ENCODE data around the gene TNFAIP3.

Gene TNFAIP3

GRCh38 chr6:137917551-137918325 lies 50.7 kb downstream of the TNFAIP3 start:
- no peak overlapping the region for H3K4me3 ChIP-seq (ENCODE audit: low read length)
- no peak overlapping the region for H3K27ac ChIP-seq (ENCODE audit: low read depth, low read length)
- no peak overlapping the region for H3K9ac ChIP-seq (ENCODE audit: low read depth, low read length)
- peaks cover 8% of the 10 kb centered on the region for H3K9me3 ChIP-seq (ENCODE audit: insufficient read depth, low read depth, low read length)
- H3K4me1 ChIP-seq (ENCODE audit: insufficient read depth, low read length), result no peaks in the 10 kb centered on the region
- 100% methylated on average over 1 of the region's 1 CpG for WGBS
- H3K27me3 ChIP-seq (ENCODE audit: insufficient read depth, low read length), result no peaks in the 10 kb centered on the region
- no peaks in the 10 kb centered on the region for H3K36me3 ChIP-seq (ENCODE audit: insufficient read depth, low read length)

GRCh38 chr6:137919502-137919823 lies 52.4 kb downstream of the TNFAIP3 start:
- Histone ChIP-seq H3K4me3 (ENCODE audit: low read length) (no peak overlapping the region), H3K27me3 (ENCODE audit: insufficient read depth, low read length) (no peaks in the 10 kb centered on the region), H3K4me1 (ENCODE audit: insufficient read depth, low read length) (peaks cover 4% of the 10 kb centered on the region; the same call in 1 of the 2 replicates), H3K27ac (ENCODE audit: low read depth, low read length) (no peak overlapping the region), H3K9ac (ENCODE audit: low read depth, low read length) (no peak overlapping the region), H3K9me3 (ENCODE audit: insufficient read depth, low read depth, low read length) (no peaks in the 10 kb centered on the region), H3K36me3 (ENCODE audit: insufficient read depth, low read length) (no peaks in the 10 kb centered on the region)
- WGBS, result 96% methylated on average over 3 of the region's 3 CpGs

- H3K9me3 ChIP-seq (ENCODE audit: insufficient read depth, low read depth, low read length), result no peaks in the 10 kb centered on the region
- no peaks in the 10 kb centered on the region for H3K27me3 ChIP-seq (ENCODE audit: insufficient read depth, low read length)
- WGBS, result 96% methylated on average over 8 of the region's 8 CpGs
- no peak overlapping the region for H3K27ac ChIP-seq (ENCODE audit: low read depth, low read length)
- H3K36me3 ChIP-seq (ENCODE audit: insufficient read depth, low read length), result no peaks in the 10 kb centered on the region
- peaks cover 4% of the 10 kb centered on the region; the same call in 1 of the 2 replicates for H3K4me1 ChIP-seq (ENCODE audit: insufficient read depth, low read length)
- H3K4me3 ChIP-seq (ENCODE audit: low read length), result no peak overlapping the region
- no peak overlapping the region for H3K9ac ChIP-seq (ENCODE audit: low read depth, low read length)
Measured at GRCh38 chr6:137919837-137920730, 53.0 kb downstream of the TNFAIP3 start.

GRCh38 chr6:137921823-137922222 lies 54.8 kb downstream of the TNFAIP3 start:
- H3K4me1 ChIP-seq (ENCODE audit: insufficient read depth, low read length), result peaks cover 22% of the 10 kb centered on the region
- no peak overlapping the region for H3K27ac ChIP-seq (ENCODE audit: low read depth, low read length)

GRCh38 chr6:137923866-137924653 lies 57.0 kb downstream of the TNFAIP3 start:
- 94% methylated on average over 4 of the region's 4 CpGs for WGBS
- H3K9ac ChIP-seq (ENCODE audit: low read depth, low read length), result no peak overlapping the region
- H3K9me3 ChIP-seq (ENCODE audit: insufficient read depth, low read depth, low read length), result no peaks in the 10 kb centered on the region
- H3K4me1 ChIP-seq (ENCODE audit: insufficient read depth, low read length), result peaks cover 28% of the 10 kb centered on the region
- no peak overlapping the region for H3K4me3 ChIP-seq (ENCODE audit: low read length)
- no peaks in the 10 kb centered on the region for H3K36me3 ChIP-seq (ENCODE audit: insufficient read depth, low read length)
- H3K27ac ChIP-seq (ENCODE audit: low read depth, low read length), result no peak overlapping the region
- H3K27me3 ChIP-seq (ENCODE audit: insufficient read depth, low read length), result no peaks in the 10 kb centered on the region

More at GRCh38 chr6:137921823-137922222, 54.8 kb downstream of the TNFAIP3 start:
- H3K36me3 ChIP-seq (ENCODE audit: insufficient read depth, low read length), result no peaks in the 10 kb centered on the region
- no peaks in the 10 kb centered on the region for H3K9me3 ChIP-seq (ENCODE audit: insufficient read depth, low read depth, low read length)
- no peak overlapping the region for H3K4me3 ChIP-seq (ENCODE audit: low read length)
- no peak overlapping the region for H3K9ac ChIP-seq (ENCODE audit: low read depth, low read length)
- 85% methylated on average over 5 of the region's 5 CpGs for WGBS
- no peaks in the 10 kb centered on the region for H3K27me3 ChIP-seq (ENCODE audit: insufficient read depth, low read length)

- Histone ChIP-seq H3K27me3 (ENCODE audit: insufficient read depth, low read length) (no peaks in the 10 kb centered on the region), H3K9me3 (ENCODE audit: insufficient read depth, low read depth, low read length) (no peaks in the 10 kb centered on the region), H3K4me1 (ENCODE audit: insufficient read depth, low read length) (peaks cover 28% of the 10 kb centered on the region), H3K9ac (ENCODE audit: low read depth, low read length) (no peak overlapping the region), H3K36me3 (ENCODE audit: insufficient read depth, low read length) (no peaks in the 10 kb centered on the region), H3K27ac (ENCODE audit: low read depth, low read length) (no peak overlapping the region), H3K4me3 (ENCODE audit: low read length) (peak overlapping the region; percentile 16; the same call in 1 of the 2 replicates)
- WGBS, result 88% methylated on average over 12 of the region's 12 CpGs
Measured at GRCh38 chr6:137925141-137925698, 58.2 kb downstream of the TNFAIP3 start.

GRCh38 chr6:137926207-137926731 lies 59.2 kb downstream of the TNFAIP3 start:
- H3K9me3 ChIP-seq (ENCODE audit: insufficient read depth, low read depth, low read length), result no peaks in the 10 kb centered on the region
- 0 out of 2 replicates have a peak overlapping the region, but pooled peaks have one; percentile 16 for H3K4me3 ChIP-seq (ENCODE audit: low read length)
- H3K9ac ChIP-seq (ENCODE audit: low read depth, low read length), result no peak overlapping the region; the same call in 1 of the 2 replicates
- WGBS, result 43% methylated on average over 1 of the region's 1 CpG
- H3K36me3 ChIP-seq (ENCODE audit: insufficient read depth, low read length), result no peaks in the 10 kb centered on the region
- peaks cover 28% of the 10 kb centered on the region for H3K4me1 ChIP-seq (ENCODE audit: insufficient read depth, low read length)
- H3K27me3 ChIP-seq (ENCODE audit: insufficient read depth, low read length), result no peaks in the 10 kb centered on the region
- no peak overlapping the region for H3K27ac ChIP-seq (ENCODE audit: low read depth, low read length)

- Histone ChIP-seq H3K9ac (ENCODE audit: low read depth, low read length) (no peak overlapping the region), H3K4me3 (ENCODE audit: low read length) (no peak overlapping the region), H3K27ac (ENCODE audit: low read depth, low read length) (no peak overlapping the region), H3K9me3 (ENCODE audit: insufficient read depth, low read depth, low read length) (no peaks in the 10 kb centered on the region), H3K36me3 (ENCODE audit: insufficient read depth, low read length) (no peaks in the 10 kb centered on the region), H3K27me3 (ENCODE audit: insufficient read depth, low read length) (no peaks in the 10 kb centered on the region), H3K4me1 (ENCODE audit: insufficient read depth, low read length) (peaks cover 28% of the 10 kb centered on the region)
- WGBS, result 99% methylated on average over 3 of the region's 3 CpGs
Measured at GRCh38 chr6:137926985-137927384, 59.9 kb downstream of the TNFAIP3 start.

GRCh38 chr6:137927777-137928218 lies 60.7 kb downstream of the TNFAIP3 start:
- peaks cover 28% of the 10 kb centered on the region for H3K4me1 ChIP-seq (ENCODE audit: insufficient read depth, low read length)
- no peak overlapping the region for H3K4me3 ChIP-seq (ENCODE audit: low read length)
- H3K9ac ChIP-seq (ENCODE audit: low read depth, low read length), result no peak overlapping the region

GRCh38 chr6:137928286-137928685 lies 61.2 kb downstream of the TNFAIP3 start:
- WGBS, result 87% methylated on average over 2 of the region's 2 CpGs
- H3K27me3 ChIP-seq (ENCODE audit: insufficient read depth, low read length), result no peaks in the 10 kb centered on the region
- no peaks in the 10 kb centered on the region for H3K36me3 ChIP-seq (ENCODE audit: insufficient read depth, low read length)
- no peak overlapping the region for H3K27ac ChIP-seq (ENCODE audit: low read depth, low read length)
- H3K4me3 ChIP-seq (ENCODE audit: low read length), result no peak overlapping the region
- no peaks in the 10 kb centered on the region for H3K9me3 ChIP-seq (ENCODE audit: insufficient read depth, low read depth, low read length)
- H3K4me1 ChIP-seq (ENCODE audit: insufficient read depth, low read length), result peaks cover 28% of the 10 kb centered on the region
- H3K9ac ChIP-seq (ENCODE audit: low read depth, low read length), result no peak overlapping the region

More at GRCh38 chr6:137927777-137928218, 60.7 kb downstream of the TNFAIP3 start:
- Histone ChIP-seq H3K27ac (ENCODE audit: low read depth, low read length) (no peak overlapping the region), H3K9me3 (ENCODE audit: insufficient read depth, low read depth, low read length) (no peaks in the 10 kb centered on the region), H3K36me3 (ENCODE audit: insufficient read depth, low read length) (no peaks in the 10 kb centered on the region), H3K27me3 (ENCODE audit: insufficient read depth, low read length) (no peaks in the 10 kb centered on the region)
- WGBS, result 65% methylated on average over 8 of the region's 8 CpGs
